H1 (cell line): Measurements from ENCODE around the gene UTP14A. TPM values are rescaled to one million over a fixed set of nuclear protein-coding genes. Genes with fewer than 3 reads are reported as not detected.

ENCODE experiments used
- CTCF ChIA-PET: fragments of 300-600 bp; sonication (Branson Sonifier 250); formaldehyde crosslinking; loops from one replicate; lab custom pipeline; 2021; ENCODE audit not compliant: partially characterized antibody; lab: Charles Lee
- POLR2A ChIA-PET: fragments of 300-600 bp; sonication (Branson Sonifier 250); formaldehyde crosslinking; loops from one replicate; lab custom pipeline; 2021; ENCODE audit warnings: inconsistent platforms; ENCODE audit not compliant: partially characterized antibody; lab: Charles Lee
- DNase-seq, 2 experiments: peaks; one replicate each; pipeline versions ENCODE4 v3.0.0 to v3.0.0-alpha.2; 2010 to 2022; ENCODE audit warnings: low spot score in 2 of 2, low read depth in 1 of 2, mixed read lengths in 1 of 2
- FAIRE-seq: peaks from 2 replicates; lab custom pipeline; 2011; peaks lifted over from hg19 to GRCh38; lab: Jason Lieb, UNC
- H2AFZ ChIP-seq: 2 replicates; pipeline ENCODE4 v1.8.1; 2012; ENCODE audit warnings: low read length, inconsistent platforms
- H2AK5ac ChIP-seq: 2 replicates; pipeline ENCODE4 v1.6.1; 2013; ENCODE audit warnings: low read depth, low read length
- H2BK120ac ChIP-seq: replicated peaks from 2 replicates; pipeline ENCODE3; 2013; ENCODE audit warnings: low read depth, low read length, inconsistent platforms
- H2BK12ac ChIP-seq: 2 replicates; pipeline ENCODE4 v1.6.1; 2013; ENCODE audit warnings: low read depth, low read length
- H2BK15ac ChIP-seq: 2 replicates; pipeline ENCODE4 v1.6.1; 2013; ENCODE audit warnings: low read length
- H2BK20ac ChIP-seq: 2 replicates; pipeline ENCODE4 v1.6.1; 2013; ENCODE audit warnings: low read length
- H2BK5ac ChIP-seq: 2 replicates; pipeline ENCODE4 v1.6.1; 2013; ENCODE audit warnings: low read depth, low read length
- H3K14ac ChIP-seq: 2 replicates; pipeline ENCODE4 v1.6.1; 2013; ENCODE audit warnings: inconsistent platforms; ENCODE audit not compliant: insufficient read length
- H3K18ac ChIP-seq: 2 replicates; pipeline ENCODE4 v1.6.1; 2013; ENCODE audit warnings: low read length; ENCODE audit errors: extremely low read depth
- H3K23ac ChIP-seq: 2 replicates; pipeline ENCODE4 v1.6.1; 2013; ENCODE audit warnings: inconsistent platforms; ENCODE audit not compliant: insufficient read length
- H3K23me2 ChIP-seq: 2 replicates; pipeline ENCODE4 v1.6.1; 2013; ENCODE audit warnings: low read depth, low read length
- H3K27ac ChIP-seq: 2 replicates; pipeline ENCODE4 v1.6.1; 2011; ENCODE audit warnings: low read depth, low read length, inconsistent platforms
- H3K27me3 ChIP-seq, 4 experiments: replicated peaks in 1 of 4; 1 replicate in 1 of 4; 2 replicates in 3 of 4; pipeline versions ENCODE4 v1.6.1 to v1.8.1; 2011 to 2013; ENCODE audit warnings: low read length in 3 of 4, mild to moderate bottlenecking in 3 of 4, inconsistent platforms in 2 of 4, mixed read lengths in 2 of 4, moderate library complexity in 1 of 4; ENCODE audit not compliant: control insufficient read depth in 3 of 4, insufficient read depth in 3 of 4; ENCODE audit errors: extremely low read depth in 1 of 4
- H3K36me3 ChIP-seq, 4 experiments: 2 replicates each; pipeline versions ENCODE4 v1.6.1 to v1.8.1; 2011 to 2013; ENCODE audit warnings: mild to moderate bottlenecking in 4 of 4, low read length in 3 of 4, moderate library complexity in 2 of 4, control low read depth in 1 of 4, inconsistent platforms in 1 of 4; ENCODE audit not compliant: insufficient read depth in 4 of 4, control insufficient read depth in 2 of 4
- H3K4ac ChIP-seq: replicated peaks from 2 replicates; pipeline ENCODE3; 2013; ENCODE audit warnings: low read length, low read depth, mixed read lengths, inconsistent platforms; ENCODE audit not compliant: insufficient read length
- H3K4me1 ChIP-seq, 4 experiments: replicated peaks in 1 of 4; 1 replicate in 1 of 4; 2 replicates in 3 of 4; pipeline versions ENCODE4 v1.6.1 to v1.8.1; 2011 to 2013; ENCODE audit warnings: low read length in 3 of 4, inconsistent platforms in 2 of 4, mixed read lengths in 1 of 4; ENCODE audit not compliant: insufficient read depth in 4 of 4, control insufficient read depth in 3 of 4
- H3K4me2 ChIP-seq, 2 experiments: 2 replicates each; pipeline versions ENCODE4 v1.6.1 to v1.8.1; 2011 to 2013; ENCODE audit warnings: low read depth in 2 of 2, low read length in 2 of 2, control low read depth in 1 of 2, inconsistent platforms in 1 of 2, mild to moderate bottlenecking in 1 of 2; ENCODE audit not compliant: insufficient read depth in 1 of 2
- H3K4me3 ChIP-seq, 4 experiments: fragments of 200-600, 300-600 bp in 1 of 4; sonication (generic), shearing (Covaris generic), sonication (Bioruptor Twin) in 1 of 4; 2 replicates each; pipeline versions ENCODE4 v1.5.1 to v1.8.1; 2011 to 2016; ENCODE audit warnings: low read length in 4 of 4, low read depth in 3 of 4, control low read depth in 2 of 4, inconsistent platforms in 2 of 4, mild to moderate bottlenecking in 2 of 4, mixed read lengths in 1 of 4, moderate library complexity in 1 of 4; ENCODE audit not compliant: insufficient read depth in 2 of 4; ENCODE audit errors: extremely low read depth in 1 of 4
- H3K56ac ChIP-seq: replicated peaks from 2 replicates; pipeline ENCODE3; 2013; ENCODE audit warnings: low read depth, mild to moderate bottlenecking, mixed read lengths, low read length, inconsistent platforms; ENCODE audit not compliant: insufficient read length
- H3K79me1 ChIP-seq: 2 replicates; pipeline ENCODE4 v1.6.1; 2013; ENCODE audit warnings: low read depth, low read length, control low read depth
- H3K79me2 ChIP-seq, 2 experiments: 2 replicates each; pipeline versions ENCODE4 v1.6.1 to v1.8.1; 2012 to 2013; ENCODE audit warnings: low read length in 2 of 2, mild to moderate bottlenecking in 2 of 2, inconsistent platforms in 1 of 2; ENCODE audit not compliant: insufficient read depth in 2 of 2, control insufficient read depth in 1 of 2
- H3K9ac ChIP-seq, 4 experiments: replicated peaks in 1 of 4; 1 replicate in 1 of 4; 2 replicates in 3 of 4; pipeline versions ENCODE4 v1.6.1 to v1.8.1; 2011 to 2013; ENCODE audit warnings: low read depth in 3 of 4, low read length in 3 of 4, control low read depth in 2 of 4, mild to moderate bottlenecking in 2 of 4, moderate library complexity in 2 of 4, inconsistent platforms in 1 of 4; ENCODE audit errors: extremely low read depth in 1 of 4
- H3K9me3 ChIP-seq, 2 experiments: 2 replicates each; pipeline versions ENCODE4 v1.6.1 to v1.8.1; 2012 to 2013; ENCODE audit warnings: mild to moderate bottlenecking in 2 of 2, moderate library complexity in 2 of 2, control low read depth in 1 of 2, inconsistent platforms in 1 of 2, low read depth in 1 of 2, low read length in 1 of 2, mixed read lengths in 1 of 2; ENCODE audit not compliant: insufficient read depth in 2 of 2
- H4K20me1 ChIP-seq, 2 experiments: replicated peaks in 1 of 2; 2 replicates each; pipeline versions ENCODE3 to v1.8.1; 2011 to 2013; ENCODE audit warnings: inconsistent platforms in 2 of 2, low read length in 2 of 2, mild to moderate bottlenecking in 1 of 2; ENCODE audit not compliant: insufficient read depth in 2 of 2, control insufficient read depth in 1 of 2
- H4K5ac ChIP-seq: 2 replicates; pipeline ENCODE4 v1.6.1; 2013; ENCODE audit warnings: low read length, low read depth, mixed read lengths, inconsistent platforms; ENCODE audit not compliant: insufficient read length
- H4K8ac ChIP-seq: 2 replicates; pipeline ENCODE4 v1.8.0; 2013; ENCODE audit warnings: mild to moderate bottlenecking, moderate library complexity, low read length, inconsistent platforms; ENCODE audit not compliant: insufficient read depth; ENCODE audit errors: extremely low read depth
- H4K91ac ChIP-seq: replicated peaks from 2 replicates; pipeline ENCODE3; 2013; ENCODE audit warnings: low read length, mixed read lengths, inconsistent platforms; ENCODE audit not compliant: insufficient read length
- BCL11A ChIP-seq, 2 experiments: IDR thresholded peaks; one replicate each; pipeline ENCODE4 v1.6.1; 2011; ENCODE audit warnings: low read depth in 2 of 2, low read length in 2 of 2, mild to moderate bottlenecking in 2 of 2
- CBX8 ChIP-seq: fragments of 300-800, 300-1000 bp; sonication (generic); IDR thresholded peaks from 2 replicates; pipeline ENCODE4 v1.7.1; 2016; ENCODE audit warnings: low read depth, low read length, borderline replicate concordance
- EGR1 ChIP-seq: IDR thresholded peaks from 2 replicates; pipeline ENCODE4 v1.6.1; 2011; ENCODE audit warnings: low read depth, low read length, borderline replicate concordance
- HDAC6 ChIP-seq: IDR thresholded peaks from one replicate; pipeline ENCODE4 v1.7.1; 2012; ENCODE audit warnings: low read depth, mild to moderate bottlenecking, inconsistent platforms, low read length, moderate library complexity
- NRF1 ChIP-seq: IDR thresholded peaks from 2 replicates; pipeline ENCODE4 v1.6.1; 2011; ENCODE audit warnings: mild to moderate bottlenecking, low read depth, low read length, improper control_type of control experiment
- POLR2AphosphoS5 ChIP-seq: IDR thresholded peaks from 2 replicates; pipeline ENCODE4 v1.6.1; 2011; ENCODE audit warnings: low read depth, low read length
- SIRT6 ChIP-seq: IDR thresholded peaks from one replicate; pipeline ENCODE4 v1.7.1; 2012; ENCODE audit warnings: low read length, inconsistent platforms
- SRF ChIP-seq: IDR thresholded peaks from 2 replicates; pipeline ENCODE4 v1.6.1; 2011; ENCODE audit warnings: mild to moderate bottlenecking, low read depth, low read length, moderate library complexity
- TEAD4 ChIP-seq: IDR thresholded peaks from 2 replicates; pipeline ENCODE4 v1.6.1; 2012; ENCODE audit warnings: low read depth, low read length, inconsistent platforms, mixed read lengths
- WGBS, 2 experiments: shearing (Covaris generic) in 1 of 2; methylation state at CpG; one replicate each; pipeline versions ENCODE4 v1.1.6 to v1.1.7; 2013 to 2015; ENCODE audit warnings: low lambda C conversion rate in 2 of 2, mixed read lengths in 2 of 2, inconsistent platforms in 1 of 2, low coverage in 1 of 2, missing lambda C conversion rate in 1 of 2; ENCODE audit not compliant: insufficient replicate concordance in 2 of 2, insufficient coverage in 1 of 2, insufficient read length in 1 of 2; ENCODE audit errors: extremely low coverage in 1 of 2, missing lambda C conversion rate in 1 of 2; 5-methylcytosine and 5-hydroxymethylcytosine counted together
- polyA plus RNA-seq, 7 experiments: library from polyadenylated mRNA; depleted of rRNA in 3 of 7; stranded (reverse) in 5 of 7; unstranded in 2 of 7; fragments of >200 nt in 5 of 7; fragments of 200-250 nt in 2 of 7; gene quantifications; 1 replicate in 5 of 7; 2 replicates in 1 of 7; 4 replicates in 1 of 7; pipeline versions ENCODE4 v1.2.1 to v1.2.3, GENCODE V29; 2011 to 2013; ENCODE audit warnings: missing spikeins in 2 of 7, mixed read lengths in 2 of 7
- total RNA-seq: library from RNA; stranded (reverse); fragmentation: NEBNext Ultra II Directional; extraction: Animal tissue kit (Norgen Biotek cat#: 25700); gene quantifications from 2 replicates; pipeline ENCODE4 v1.2.1, GENCODE V29; 2021
- TF ChIP-seq, protein P1 (sequence below): IDR thresholded peaks from 2 replicates; pipeline ENCODE4 v1.6.1; 2011; ENCODE audit warnings: low read length, improper control_type of control experiment

UTP14A gene
- total and polyA plus RNA-seq, 2 of the 8 experiments (the other 6 are each of a cell fraction or from before 2014, with no cell fraction given) = 4.5 to 24.0 TPM

- Histone ChIP-seq H3K18ac (no peak overlapping the region), H3K27me3 (no peaks in the 10 kb centered on the region), H2AFZ (no peak overlapping the region), H4K91ac (no peak overlapping the region), H2BK120ac (no peak overlapping the region), H3K79me1 (no peaks in the 10 kb centered on the region), H3K23ac (no peak overlapping the region), H2AK5ac (no peak overlapping the region), H3K36me3 (peaks cover 4 to 44% (median 26%) of the 10 kb centered on the region in 4 experiments), H4K20me1 (peaks cover 0 to 2% of the 10 kb centered on the region in 2 experiments), H3K4me3 (no peak overlapping the region), H3K4ac (no peak overlapping the region), H2BK12ac (no peak overlapping the region), H2BK20ac (no peak overlapping the region), H2BK5ac (no peak overlapping the region), H3K79me2 (peaks cover 0 to 12% of the 10 kb centered on the region in 2 experiments; a peak in 3 of 4 replicates), H3K4me1 (no peaks in the 10 kb centered on the region), H3K56ac (no peak overlapping the region), H3K9ac (no peak overlapping the region), H3K9me3 (no peaks in the 10 kb centered on the region), H3K14ac (no peak overlapping the region), H4K5ac (no peak overlapping the region), H3K23me2 (no peaks in the 10 kb centered on the region), H4K8ac (no peak overlapping the region), H3K27ac (no peak overlapping the region), H2BK15ac (no peak overlapping the region), H3K4me2 (no peak overlapping the region)
- WGBS, 2 experiments = 83% methylated on average over 2 of the region's 2 CpGs; no CpG with 5 or more reads in 1 of the 2 experiments
- no peak for FAIRE-seq
- CTCF ChIA-PET = interaction anchor here (1.8 kb wide), 1 partner anchor 17 kb away, joined by 8 read pairs; no protein-coding TSS in a partner anchor
- POLR2A ChIA-PET = no interaction called here
- TF ChIP-seq POLR2AphosphoS5 = no peak
- TF ChIP-seq SIRT6 = no peak
- no peak for TF ChIP-seq CBX8
- TF ChIP-seq TEAD4 = no peak
- no peak for TF ChIP-seq SRF
- TF ChIP-seq, protein P1, sequence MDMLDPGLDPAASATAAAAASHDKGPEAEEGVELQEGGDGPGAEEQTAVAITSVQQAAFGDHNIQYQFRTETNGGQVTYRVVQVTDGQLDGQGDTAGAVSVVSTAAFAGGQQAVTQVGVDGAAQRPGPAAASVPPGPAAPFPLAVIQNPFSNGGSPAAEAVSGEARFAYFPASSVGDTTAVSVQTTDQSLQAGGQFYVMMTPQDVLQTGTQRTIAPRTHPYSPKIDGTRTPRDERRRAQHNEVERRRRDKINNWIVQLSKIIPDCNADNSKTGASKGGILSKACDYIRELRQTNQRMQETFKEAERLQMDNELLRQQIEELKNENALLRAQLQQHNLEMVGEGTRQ = no peak
- no peak for TF ChIP-seq HDAC6
- no peak for TF ChIP-seq EGR1
- no peak for TF ChIP-seq NRF1
- no peak for TF ChIP-seq BCL11A (IDR thresholded peaks at IDR 0.05; ENCODE audit: low read depth in 2 of 2, low read length in 2 of 2)
- no peak for DNase-seq
Observed at GRCh38 chrX:129908636-129909035, 2.7 kb downstream of the UTP14A start.
